H1 (cell line): ENCODE results near the gene DNAJC27. TPM values are rescaled to one million over a fixed set of nuclear protein-coding genes. Genes with fewer than 3 reads are reported as not detected.

Source experiments
- CTCF ChIA-PET: fragments of 300-600 bp; sonication (Branson Sonifier 250); formaldehyde crosslinking; loops from one replicate; lab custom pipeline; 2021; ENCODE audit not compliant: partially characterized antibody; lab: Charles Lee
- POLR2A ChIA-PET: fragments of 300-600 bp; sonication (Branson Sonifier 250); formaldehyde crosslinking; loops from one replicate; lab custom pipeline; 2021; ENCODE audit warnings: inconsistent platforms; ENCODE audit not compliant: partially characterized antibody; lab: Charles Lee
- DNase-seq, 2 experiments: peaks; one replicate each; pipeline versions ENCODE4 v3.0.0 to v3.0.0-alpha.2; 2010 to 2022; ENCODE audit warnings: low spot score in 2 of 2, low read depth in 1 of 2, mixed read lengths in 1 of 2
- FAIRE-seq: peaks from 2 replicates; lab custom pipeline; 2011; peaks lifted over from hg19 to GRCh38; lab: Jason Lieb, UNC
- H2AFZ ChIP-seq: 2 replicates; pipeline ENCODE4 v1.8.1; 2012; ENCODE audit warnings: low read length, inconsistent platforms
- H2AK5ac ChIP-seq: 2 replicates; pipeline ENCODE4 v1.6.1; 2013; ENCODE audit warnings: low read depth, low read length
- H2BK120ac ChIP-seq: replicated peaks from 2 replicates; pipeline ENCODE3; 2013; ENCODE audit warnings: low read depth, low read length, inconsistent platforms
- H2BK12ac ChIP-seq: 2 replicates; pipeline ENCODE4 v1.6.1; 2013; ENCODE audit warnings: low read depth, low read length
- H2BK15ac ChIP-seq: 2 replicates; pipeline ENCODE4 v1.6.1; 2013; ENCODE audit warnings: low read length
- H2BK20ac ChIP-seq: 2 replicates; pipeline ENCODE4 v1.6.1; 2013; ENCODE audit warnings: low read length
- H2BK5ac ChIP-seq: 2 replicates; pipeline ENCODE4 v1.6.1; 2013; ENCODE audit warnings: low read depth, low read length
- H3K14ac ChIP-seq: 2 replicates; pipeline ENCODE4 v1.6.1; 2013; ENCODE audit warnings: inconsistent platforms; ENCODE audit not compliant: insufficient read length
- H3K18ac ChIP-seq: 2 replicates; pipeline ENCODE4 v1.6.1; 2013; ENCODE audit warnings: low read length; ENCODE audit errors: extremely low read depth
- H3K23ac ChIP-seq: 2 replicates; pipeline ENCODE4 v1.6.1; 2013; ENCODE audit warnings: inconsistent platforms; ENCODE audit not compliant: insufficient read length
- H3K23me2 ChIP-seq: 2 replicates; pipeline ENCODE4 v1.6.1; 2013; ENCODE audit warnings: low read depth, low read length
- H3K27ac ChIP-seq: 2 replicates; pipeline ENCODE4 v1.6.1; 2011; ENCODE audit warnings: low read depth, low read length, inconsistent platforms
- H3K27me3 ChIP-seq, 4 experiments: replicated peaks in 1 of 4; 1 replicate in 1 of 4; 2 replicates in 3 of 4; pipeline versions ENCODE4 v1.6.1 to v1.8.1; 2011 to 2013; ENCODE audit warnings: low read length in 3 of 4, mild to moderate bottlenecking in 3 of 4, inconsistent platforms in 2 of 4, mixed read lengths in 2 of 4, moderate library complexity in 1 of 4; ENCODE audit not compliant: control insufficient read depth in 3 of 4, insufficient read depth in 3 of 4; ENCODE audit errors: extremely low read depth in 1 of 4
- H3K36me3 ChIP-seq, 4 experiments: 2 replicates each; pipeline versions ENCODE4 v1.6.1 to v1.8.1; 2011 to 2013; ENCODE audit warnings: mild to moderate bottlenecking in 4 of 4, low read length in 3 of 4, moderate library complexity in 2 of 4, control low read depth in 1 of 4, inconsistent platforms in 1 of 4; ENCODE audit not compliant: insufficient read depth in 4 of 4, control insufficient read depth in 2 of 4
- H3K4ac ChIP-seq: replicated peaks from 2 replicates; pipeline ENCODE3; 2013; ENCODE audit warnings: low read length, low read depth, mixed read lengths, inconsistent platforms; ENCODE audit not compliant: insufficient read length
- H3K4me1 ChIP-seq, 4 experiments: replicated peaks in 1 of 4; 1 replicate in 1 of 4; 2 replicates in 3 of 4; pipeline versions ENCODE4 v1.6.1 to v1.8.1; 2011 to 2013; ENCODE audit warnings: low read length in 3 of 4, inconsistent platforms in 2 of 4, mixed read lengths in 1 of 4; ENCODE audit not compliant: insufficient read depth in 4 of 4, control insufficient read depth in 3 of 4
- H3K4me2 ChIP-seq, 2 experiments: 2 replicates each; pipeline versions ENCODE4 v1.6.1 to v1.8.1; 2011 to 2013; ENCODE audit warnings: low read depth in 2 of 2, low read length in 2 of 2, control low read depth in 1 of 2, inconsistent platforms in 1 of 2, mild to moderate bottlenecking in 1 of 2; ENCODE audit not compliant: insufficient read depth in 1 of 2
- H3K4me3 ChIP-seq, 4 experiments: fragments of 200-600, 300-600 bp in 1 of 4; sonication (generic), shearing (Covaris generic), sonication (Bioruptor Twin) in 1 of 4; 2 replicates each; pipeline versions ENCODE4 v1.5.1 to v1.8.1; 2011 to 2016; ENCODE audit warnings: low read length in 4 of 4, low read depth in 3 of 4, control low read depth in 2 of 4, inconsistent platforms in 2 of 4, mild to moderate bottlenecking in 2 of 4, mixed read lengths in 1 of 4, moderate library complexity in 1 of 4; ENCODE audit not compliant: insufficient read depth in 2 of 4; ENCODE audit errors: extremely low read depth in 1 of 4
- H3K56ac ChIP-seq: replicated peaks from 2 replicates; pipeline ENCODE3; 2013; ENCODE audit warnings: low read depth, mild to moderate bottlenecking, mixed read lengths, low read length, inconsistent platforms; ENCODE audit not compliant: insufficient read length
- H3K79me1 ChIP-seq: 2 replicates; pipeline ENCODE4 v1.6.1; 2013; ENCODE audit warnings: low read depth, low read length, control low read depth
- H3K79me2 ChIP-seq, 2 experiments: 2 replicates each; pipeline versions ENCODE4 v1.6.1 to v1.8.1; 2012 to 2013; ENCODE audit warnings: low read length in 2 of 2, mild to moderate bottlenecking in 2 of 2, inconsistent platforms in 1 of 2; ENCODE audit not compliant: insufficient read depth in 2 of 2, control insufficient read depth in 1 of 2
- H3K9ac ChIP-seq, 4 experiments: replicated peaks in 1 of 4; 1 replicate in 1 of 4; 2 replicates in 3 of 4; pipeline versions ENCODE4 v1.6.1 to v1.8.1; 2011 to 2013; ENCODE audit warnings: low read depth in 3 of 4, low read length in 3 of 4, control low read depth in 2 of 4, mild to moderate bottlenecking in 2 of 4, moderate library complexity in 2 of 4, inconsistent platforms in 1 of 4; ENCODE audit errors: extremely low read depth in 1 of 4
- H3K9me3 ChIP-seq, 2 experiments: 2 replicates each; pipeline versions ENCODE4 v1.6.1 to v1.8.1; 2012 to 2013; ENCODE audit warnings: mild to moderate bottlenecking in 2 of 2, moderate library complexity in 2 of 2, control low read depth in 1 of 2, inconsistent platforms in 1 of 2, low read depth in 1 of 2, low read length in 1 of 2, mixed read lengths in 1 of 2; ENCODE audit not compliant: insufficient read depth in 2 of 2
- H4K20me1 ChIP-seq, 2 experiments: replicated peaks in 1 of 2; 2 replicates each; pipeline versions ENCODE3 to v1.8.1; 2011 to 2013; ENCODE audit warnings: inconsistent platforms in 2 of 2, low read length in 2 of 2, mild to moderate bottlenecking in 1 of 2; ENCODE audit not compliant: insufficient read depth in 2 of 2, control insufficient read depth in 1 of 2
- H4K5ac ChIP-seq: 2 replicates; pipeline ENCODE4 v1.6.1; 2013; ENCODE audit warnings: low read length, low read depth, mixed read lengths, inconsistent platforms; ENCODE audit not compliant: insufficient read length
- H4K8ac ChIP-seq: 2 replicates; pipeline ENCODE4 v1.8.0; 2013; ENCODE audit warnings: mild to moderate bottlenecking, moderate library complexity, low read length, inconsistent platforms; ENCODE audit not compliant: insufficient read depth; ENCODE audit errors: extremely low read depth
- H4K91ac ChIP-seq: replicated peaks from 2 replicates; pipeline ENCODE3; 2013; ENCODE audit warnings: low read length, mixed read lengths, inconsistent platforms; ENCODE audit not compliant: insufficient read length
- SP2 ChIP-seq: IDR thresholded peaks from 2 replicates; pipeline ENCODE4 v1.6.1; 2012; ENCODE audit warnings: mild to moderate bottlenecking, low read length, inconsistent platforms
- ZNF274 ChIP-seq: IDR thresholded peaks from 2 replicates; pipeline ENCODE4 v1.7.0; 2012; ENCODE audit warnings: low read length, borderline replicate concordance; ENCODE audit errors: extremely low read depth
- WGBS, 2 experiments: shearing (Covaris generic) in 1 of 2; methylation state at CpG; one replicate each; pipeline versions ENCODE4 v1.1.6 to v1.1.7; 2013 to 2015; ENCODE audit warnings: low lambda C conversion rate in 2 of 2, mixed read lengths in 2 of 2, inconsistent platforms in 1 of 2, low coverage in 1 of 2, missing lambda C conversion rate in 1 of 2; ENCODE audit not compliant: insufficient replicate concordance in 2 of 2, insufficient coverage in 1 of 2, insufficient read length in 1 of 2; ENCODE audit errors: extremely low coverage in 1 of 2, missing lambda C conversion rate in 1 of 2; 5-methylcytosine and 5-hydroxymethylcytosine counted together
- polyA plus RNA-seq, 7 experiments: library from polyadenylated mRNA; depleted of rRNA in 3 of 7; stranded (reverse) in 5 of 7; unstranded in 2 of 7; fragments of >200 nt in 5 of 7; fragments of 200-250 nt in 2 of 7; gene quantifications; 1 replicate in 5 of 7; 2 replicates in 1 of 7; 4 replicates in 1 of 7; pipeline versions ENCODE4 v1.2.1 to v1.2.3, GENCODE V29; 2011 to 2013; ENCODE audit warnings: missing spikeins in 2 of 7, mixed read lengths in 2 of 7
- total RNA-seq: library from RNA; stranded (reverse); fragmentation: NEBNext Ultra II Directional; extraction: Animal tissue kit (Norgen Biotek cat#: 25700); gene quantifications from 2 replicates; pipeline ENCODE4 v1.2.1, GENCODE V29; 2021

DNAJC27 gene
- total and polyA plus RNA-seq, 2 of the 8 experiments (the other 6 are each of a cell fraction or from before 2014, with no cell fraction given), result 1.4 to 4.5 TPM

GRCh38 chr2:24915796-24916195 is 56.0 kb downstream of the DNAJC27 start:
- peaks cover 0 to under 1% of the 10 kb centered on the region in 2 experiments; a peak in 1 of 4 replicates for H3K9me3 ChIP-seq
- no peak overlapping the region for H2BK12ac ChIP-seq
- H2BK120ac ChIP-seq, result no peak overlapping the region
- H3K36me3 ChIP-seq, result peaks cover 0 to 3% (median 0%) of the 10 kb centered on the region in 4 experiments; a peak in 2 of 8 replicates
- H4K20me1 ChIP-seq, result peaks cover 0 to 21% of the 10 kb centered on the region in 2 experiments
- no peak for DNase-seq
- H2BK5ac ChIP-seq, result no peak overlapping the region
- no peak overlapping the region for H3K27ac ChIP-seq
- peaks cover 3% of the 10 kb centered on the region; the same call in 1 of the 2 replicates for H3K23me2 ChIP-seq
- no peak for FAIRE-seq
- CTCF ChIA-PET, result no interaction called here
- POLR2A ChIA-PET, result no interaction called here
- 88% methylated on average over 4 of the region's 4 CpGs; no CpG with 5 or more reads in 1 of the 2 experiments for WGBS, 2 experiments
- peaks cover 0 to 13% (median 3%) of the 10 kb centered on the region in 4 experiments; a peak in 5 of 7 replicates for H3K4me1 ChIP-seq
- no peak overlapping the region for H2AFZ ChIP-seq
- H3K79me1 ChIP-seq, result peaks cover 15% of the 10 kb centered on the region
- no peak overlapping the region for H2AK5ac ChIP-seq
- no peak overlapping the region for H3K4me3 ChIP-seq
- no peak overlapping the region for H4K8ac ChIP-seq
- H3K56ac ChIP-seq, result no peak overlapping the region
- H3K4me2 ChIP-seq, result no peak overlapping the region
- H4K5ac ChIP-seq, result no peak overlapping the region
- H4K91ac ChIP-seq, result no peak overlapping the region
- H3K4ac ChIP-seq, result no peak overlapping the region
- H3K79me2 ChIP-seq, result peaks cover 0 to 5% of the 10 kb centered on the region in 2 experiments; a peak in 1 of 4 replicates
- no peak overlapping the region for H3K18ac ChIP-seq
- no peak overlapping the region for H2BK15ac ChIP-seq
- no peak overlapping the region for H3K14ac ChIP-seq
- H3K23ac ChIP-seq, result no peak overlapping the region
- no peaks in the 10 kb centered on the region; a peak in 2 of 7 replicates for H3K27me3 ChIP-seq
- no peak overlapping the region for H3K9ac ChIP-seq
- H2BK20ac ChIP-seq, result no peak overlapping the region
- TF ChIP-seq SP2 (no peak), ZNF274 (no peak)
- TF ChIP-seq, all 59 proteins: peak for 0
